Urothelium cell line (cell line): Measurements from ENCODE around the gene NELL2.
"Not testable (repeated sequence)": the region's sequence is repeated elsewhere in the genome, so short reads cannot be mapped to it uniquely, and the experiment has no call there.

Experiments used
- DNase-seq: peaks from one replicate; pipeline ENCODE4 v3.0.0; 2011; ENCODE audit warnings: low spot score, mixed read lengths
- FAIRE-seq: peaks from 2 replicates; lab custom pipeline; 2011; peaks lifted over from hg19 to GRCh38; lab: Jason Lieb, UNC

Gene NELL2

GRCh38 chr12:44779766-44780165 lies 96.3 kb downstream of the NELL2 start:
- FAIRE-seq (no peak), DNase-seq (no peak)

- no peak for FAIRE-seq
These were observed 97.3 kb downstream of the NELL2 start for GRCh38 chr12:44778863-44779262.

GRCh38 chr12:44777044-44777443 lies 99.1 kb downstream of the NELL2 start:
- no peak for FAIRE-seq

More at GRCh38 chr12:44778863-44779262, 97.3 kb downstream of the NELL2 start:
- DNase-seq = no peak

GRCh38 chr12:44775901-44776300 lies 100.2 kb downstream of the NELL2 start:
- no peak for FAIRE-seq
- DNase-seq = no peak

More at GRCh38 chr12:44777044-44777443, 99.1 kb downstream of the NELL2 start:
- no peak for DNase-seq

- peak; percentile 37 for DNase-seq
- FAIRE-seq = no peak
These were observed 101.2 kb downstream of the NELL2 start for GRCh38 chr12:44774815-44775411.

- DNase-seq = no peak
- FAIRE-seq = no peak
These were observed 104.6 kb downstream of the NELL2 start for GRCh38 chr12:44771485-44772021.

GRCh38 chr12:44765796-44766195 lies 110.3 kb downstream of the NELL2 start:
- DNase-seq (no peak), FAIRE-seq (no peak)

- FAIRE-seq (no peak), DNase-seq (no peak)
These were observed 113.1 kb downstream of the NELL2 start for GRCh38 chr12:44763021-44763420.

GRCh38 chr12:44759289-44759688 lies 116.8 kb downstream of the NELL2 start:
- FAIRE-seq = no peak
- DNase-seq = no peak

GRCh38 chr12:44750468-44750867 lies 125.6 kb downstream of the NELL2 start:
- DNase-seq (no peak), FAIRE-seq (no peak)

- FAIRE-seq (no peak), DNase-seq (no peak)
These were observed 126.5 kb downstream of the NELL2 start for GRCh38 chr12:44749566-44749965.

GRCh38 chr12:44748950-44749468 lies 127.1 kb downstream of the NELL2 start:
- no peak for FAIRE-seq

GRCh38 chr12:44741292-44741980 lies 134.7 kb downstream of the NELL2 start:
- not testable (repeated sequence) for DNase-seq, FAIRE-seq

More at GRCh38 chr12:44748950-44749468, 127.1 kb downstream of the NELL2 start:
- no peak for DNase-seq

- FAIRE-seq (no peak), DNase-seq (no peak)
These were observed 138.1 kb downstream of the NELL2 start for GRCh38 chr12:44738051-44738450.

GRCh38 chr12:44728566-44728965 lies 147.5 kb downstream of the NELL2 start:
- DNase-seq (no peak), FAIRE-seq (no peak)

GRCh38 chr12:44720265-44720664 lies 155.8 kb downstream of the NELL2 start:
- no peak for FAIRE-seq

GRCh38 chr12:44717612-44718011 lies 158.5 kb downstream of the NELL2 start:
- FAIRE-seq = no peak

More at GRCh38 chr12:44720265-44720664, 155.8 kb downstream of the NELL2 start:
- DNase-seq = no peak

GRCh38 chr12:44716711-44717110 lies 159.4 kb downstream of the NELL2 start:
- FAIRE-seq = no peak
- no peak for DNase-seq

More at GRCh38 chr12:44717612-44718011, 158.5 kb downstream of the NELL2 start:
- DNase-seq = no peak

- FAIRE-seq = no peak
- DNase-seq = no peak
These were observed 164.4 kb downstream of the NELL2 start for GRCh38 chr12:44711736-44712135.

- DNase-seq = no peak
- FAIRE-seq = no peak
These were observed 166.9 kb downstream of the NELL2 start for GRCh38 chr12:44709166-44709565.

- no peak for DNase-seq
- no peak for FAIRE-seq
These were observed 167.9 kb downstream of the NELL2 start for GRCh38 chr12:44708218-44708617.
